Memory B cell (primary cell): ENCODE results near the gene DBN1.

Experiments
- ATAC-seq: fragments of 150-1000 bp; cut with Tn5 transposase; 2 replicates; pipeline ENCODE4 v1.10.0; 2021; ENCODE audit warnings: low read depth, mild to moderate bottlenecking, moderate library complexity
- DNase-seq, 2 donors: peaks; one replicate each; pipeline ENCODE4 v3.0.0; 2022; ENCODE audit warnings: low spot score in 2 of 2
- H3K27ac Mint-ChIP-seq: one replicate; pipeline ENCODE4 v1.8.0; 2022; ENCODE audit warnings: mild to moderate bottlenecking, moderate library complexity, mixed read lengths
- H3K27me3 Mint-ChIP-seq: one replicate; pipeline ENCODE4 v1.8.0; 2022; ENCODE audit warnings: mixed read lengths
- H3K36me3 Mint-ChIP-seq: one replicate; pipeline ENCODE4 v1.8.0; 2022; ENCODE audit warnings: mild to moderate bottlenecking, mixed read lengths
- H3K4me1 Mint-ChIP-seq: one replicate; pipeline ENCODE4 v1.8.0; 2022; ENCODE audit warnings: mixed read lengths
- H3K4me3 Mint-ChIP-seq: one replicate; pipeline ENCODE4 v1.8.0; 2022; ENCODE audit warnings: mild to moderate bottlenecking, moderate library complexity, mixed read lengths
- H3K9me3 Mint-ChIP-seq: one replicate; pipeline ENCODE4 v1.8.0; 2022; ENCODE audit warnings: mixed read lengths

DBN1 gene

GRCh38 chr5:177499842-177500241 lies 26.4 kb upstream of the DBN1 start:
- Mint-ChIP-seq H3K27ac (no peak overlapping the region), H3K9me3 (no peaks in the 10 kb centered on the region), H3K27me3 (peaks cover 1% of the 10 kb centered on the region), H3K4me3 (peak overlapping the region; percentile 39), H3K4me1 (peaks cover 33% of the 10 kb centered on the region), H3K36me3 (peaks cover 5% of the 10 kb centered on the region)
- no peak for ATAC-seq
- no peak for DNase-seq

GRCh38 chr5:177498013-177498787 lies 24.8 kb upstream of the DBN1 start:
- H3K27ac Mint-ChIP-seq, result peak overlapping the region; percentile 69
- DNase-seq, result no peak

GRCh38 chr5:177497292-177498012 lies 24.0 kb upstream of the DBN1 start, which contains the start of gene PDLIM7:
Gene PDLIM7, minus strand, starts transcription at chr5:177497604. Its CDS starts 1,092 bp downstream, at chr5:177496512.
- Mint-ChIP-seq H3K9me3 (no peaks in the 10 kb centered on the region), H3K27me3 (peaks cover 1% of the 10 kb centered on the region), H3K36me3 (peaks cover 7% of the 10 kb centered on the region), H3K4me1 (peaks cover 42% of the 10 kb centered on the region), H3K27ac (peak within 1 kb of the TSS; percentile 69), H3K4me3 (peak within 1 kb of the TSS; percentile 87)
- ATAC-seq (peak; percentile 82), DNase-seq (peak; percentile 94 to 95)

More at GRCh38 chr5:177498013-177498787, 24.8 kb upstream of the DBN1 start:
- ATAC-seq, result no peak
- peaks cover 42% of the 10 kb centered on the region for H3K4me1 Mint-ChIP-seq
- H3K27me3 Mint-ChIP-seq, result peaks cover 1% of the 10 kb centered on the region
- no peaks in the 10 kb centered on the region for H3K9me3 Mint-ChIP-seq
- peak overlapping the region; percentile 87 for H3K4me3 Mint-ChIP-seq
- peaks cover 5% of the 10 kb centered on the region for H3K36me3 Mint-ChIP-seq

DNA sequence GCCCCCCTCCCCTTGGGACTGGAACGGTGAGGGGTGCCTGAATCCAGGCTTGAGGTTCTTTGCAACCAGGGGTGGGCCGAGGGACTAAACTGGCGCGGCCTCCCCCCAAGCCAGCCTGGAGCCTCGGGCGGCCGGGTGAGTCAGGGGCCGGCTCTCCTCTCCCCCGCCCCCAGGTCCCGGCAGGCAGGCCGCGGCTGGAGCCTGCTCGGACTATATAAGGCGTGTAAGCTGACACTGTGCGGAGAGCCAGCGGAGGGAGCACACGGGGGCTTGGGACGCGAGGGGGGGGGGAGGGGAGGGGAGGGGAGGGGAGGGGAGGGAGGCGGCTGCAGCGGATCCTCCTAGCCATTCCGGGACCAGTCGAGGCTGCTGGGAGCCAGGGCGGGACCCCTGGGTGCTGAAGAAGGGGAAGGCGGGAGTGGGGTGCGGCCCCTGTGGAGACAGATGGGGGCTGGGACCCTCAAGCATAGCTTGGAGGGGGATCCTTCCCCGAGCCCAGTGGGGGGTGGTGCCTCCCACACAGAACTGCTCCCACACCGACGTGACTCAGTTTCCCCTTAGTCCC lies 23.4 kb upstream of the DBN1 start:
- Mint-ChIP-seq H3K4me3 (peak overlapping the region; percentile 87), H3K36me3 (peaks cover 6% of the 10 kb centered on the region), H3K4me1 (peaks cover 36% of the 10 kb centered on the region), H3K9me3 (no peaks in the 10 kb centered on the region), H3K27me3 (peaks cover 1% of the 10 kb centered on the region), H3K27ac (no peak overlapping the region)
- DNase-seq, result no peak
- no peak for ATAC-seq

- Mint-ChIP-seq H3K27me3 (peaks cover 1% of the 10 kb centered on the region), H3K9me3 (no peaks in the 10 kb centered on the region), H3K4me1 (peaks cover 34% of the 10 kb centered on the region), H3K27ac (peak overlapping the region; percentile 30), H3K4me3 (peak overlapping the region; percentile 87), H3K36me3 (peaks cover 8% of the 10 kb centered on the region)
- ATAC-seq (no peak), DNase-seq (no peak)
Observed at GRCh38 chr5:177496070-177496726, 22.8 kb upstream of the DBN1 start.

GRCh38 chr5:177495243-177496060 lies 22.0 kb upstream of the DBN1 start:
- peaks cover 14% of the 10 kb centered on the region for H3K36me3 Mint-ChIP-seq
- no peaks in the 10 kb centered on the region for H3K9me3 Mint-ChIP-seq
- H3K4me3 Mint-ChIP-seq, result peak overlapping the region; percentile 87
- ATAC-seq (no peak), DNase-seq (no peak)
- H3K27ac Mint-ChIP-seq, result no peak overlapping the region
- H3K27me3 Mint-ChIP-seq, result peaks cover 1% of the 10 kb centered on the region
- H3K4me1 Mint-ChIP-seq, result peaks cover 36% of the 10 kb centered on the region

DNA sequence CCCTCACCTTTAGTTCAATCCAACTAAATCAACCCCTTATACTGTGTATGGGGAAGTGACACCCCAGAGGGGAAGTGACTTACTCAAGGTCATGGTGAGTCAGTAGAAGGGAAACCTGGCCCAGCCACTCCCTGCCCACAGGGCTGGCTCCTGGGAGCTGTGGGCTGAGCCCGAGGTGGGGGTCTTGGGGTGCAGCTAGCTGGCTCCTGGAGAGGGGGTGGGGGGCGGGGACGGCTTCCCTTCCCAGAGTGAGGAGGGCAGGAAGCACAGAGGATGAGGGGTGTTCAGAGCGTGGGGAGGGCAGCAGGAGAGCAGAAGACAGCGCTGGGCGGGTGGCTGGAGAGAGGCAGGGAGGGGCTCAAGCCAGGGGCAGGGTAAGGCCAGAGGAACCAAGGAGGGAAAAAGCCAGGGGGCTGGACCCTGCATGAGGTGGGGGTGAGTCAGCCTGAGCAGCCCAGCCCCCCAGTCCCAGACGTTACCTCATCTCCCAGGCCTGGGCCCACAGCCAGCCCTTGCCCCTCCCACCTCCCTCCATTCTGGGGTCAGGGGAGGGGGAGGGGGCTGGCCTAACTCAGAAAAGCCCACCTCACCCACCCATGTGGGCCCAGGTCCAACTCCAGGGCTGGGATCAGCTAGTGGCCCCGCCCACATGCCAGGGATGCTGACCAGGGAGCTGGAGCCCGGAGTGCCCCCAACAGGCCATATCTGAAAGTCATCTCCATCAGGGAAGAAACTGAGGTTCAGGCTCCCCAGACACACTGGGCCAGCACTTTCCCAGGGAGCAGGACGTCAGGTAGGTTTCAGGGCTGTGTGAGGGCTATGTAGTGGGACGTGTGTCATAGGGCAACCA lies 21.1 kb upstream of the DBN1 start:
- peaks cover 40% of the 10 kb centered on the region for H3K4me1 Mint-ChIP-seq

GRCh38 chr5:177493795-177494345 lies 20.4 kb upstream of the DBN1 start:
- peak overlapping the region; percentile 25 for H3K4me3 Mint-ChIP-seq
- H3K27ac Mint-ChIP-seq, result peak overlapping the region; percentile 77
- H3K36me3 Mint-ChIP-seq, result peaks cover 18% of the 10 kb centered on the region
- peaks cover 40% of the 10 kb centered on the region for H3K4me1 Mint-ChIP-seq
- DNase-seq (no peak), ATAC-seq (no peak)
- no peaks in the 10 kb centered on the region for H3K9me3 Mint-ChIP-seq
- peaks cover 1% of the 10 kb centered on the region for H3K27me3 Mint-ChIP-seq

More for the DNA sequence above, 21.1 kb upstream of the DBN1 start:
- DNase-seq (peak in 1 of 2 donors; percentile 50), ATAC-seq (peak; percentile 61)
- Mint-ChIP-seq H3K36me3 (peaks cover 18% of the 10 kb centered on the region), H3K4me3 (peak overlapping the region; percentile 25), H3K27ac (peak overlapping the region; percentile 77), H3K9me3 (no peaks in the 10 kb centered on the region), H3K27me3 (peaks cover 1% of the 10 kb centered on the region)

- H3K4me3 Mint-ChIP-seq, result no peak overlapping the region
- no peak for ATAC-seq
- no peak overlapping the region for H3K27ac Mint-ChIP-seq
- H3K4me1 Mint-ChIP-seq, result peaks cover 33% of the 10 kb centered on the region
- no peaks in the 10 kb centered on the region for H3K9me3 Mint-ChIP-seq
- no peaks in the 10 kb centered on the region for H3K27me3 Mint-ChIP-seq
- H3K36me3 Mint-ChIP-seq, result peaks cover 21% of the 10 kb centered on the region
- no peak for DNase-seq
Observed at GRCh38 chr5:177492841-177493240, 19.4 kb upstream of the DBN1 start.

GRCh38 chr5:177491983-177492746 lies 18.7 kb upstream of the DBN1 start:
- Mint-ChIP-seq H3K27me3 (no peaks in the 10 kb centered on the region), H3K36me3 (peaks cover 21% of the 10 kb centered on the region), H3K27ac (no peak overlapping the region), H3K4me3 (no peak overlapping the region), H3K4me1 (peaks cover 33% of the 10 kb centered on the region), H3K9me3 (no peaks in the 10 kb centered on the region)
- ATAC-seq, result no peak
- no peak for DNase-seq

DNA sequence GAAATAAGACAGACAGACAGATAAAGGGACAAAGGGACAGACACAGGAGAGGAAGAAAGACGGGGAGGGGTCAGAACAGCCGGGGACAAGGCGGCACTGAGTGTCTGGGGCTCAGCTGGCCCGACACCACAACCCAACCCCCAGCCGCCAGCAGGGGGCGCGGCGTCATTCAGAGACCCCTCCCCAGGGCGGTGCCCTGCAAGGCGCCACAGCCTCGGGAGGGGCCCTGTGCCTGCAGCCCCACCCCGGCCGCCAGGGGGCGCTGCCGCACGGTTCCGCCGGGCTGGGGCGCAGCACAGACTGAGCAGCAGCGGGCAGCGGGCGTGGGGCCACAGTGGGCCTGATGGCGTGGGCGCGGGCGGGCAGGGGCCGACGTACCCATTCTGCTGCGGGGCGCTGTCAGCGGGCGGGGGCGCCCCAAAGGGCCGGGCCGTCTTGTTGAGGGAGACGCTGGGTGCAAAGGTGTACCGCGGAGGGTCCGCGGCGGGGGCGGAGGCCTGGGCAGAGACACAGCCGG lies 18.1 kb upstream of the DBN1 start:
- ATAC-seq (no peak), DNase-seq (no peak)
- Mint-ChIP-seq H3K36me3 (peaks cover 21% of the 10 kb centered on the region), H3K27ac (no peak overlapping the region), H3K9me3 (no peaks in the 10 kb centered on the region), H3K4me3 (no peak overlapping the region), H3K4me1 (peaks cover 32% of the 10 kb centered on the region), H3K27me3 (no peaks in the 10 kb centered on the region)
